HEK293T (cell line): Measurements from ENCODE around the gene BICD1.

Source experiments
- ARNT ChIP-seq: fragments of 450-650 bp; IDR thresholded peaks from 2 replicates; pipeline ENCODE4 v1.6.1; 2017; ENCODE audit warnings: mild to moderate bottlenecking
- BHLHE40 ChIP-seq: fragments of 450-650 bp; IDR thresholded peaks from 2 replicates; pipeline ENCODE4 v1.6.1; 2016; ENCODE audit warnings: mild to moderate bottlenecking, moderate library complexity, borderline replicate concordance
- ELF4 ChIP-seq: fragments of 450-650 bp; IDR thresholded peaks from 2 replicates; pipeline ENCODE4 v1.6.1; 2017; ENCODE audit warnings: antibody characterized with exemption
- FOXA1 ChIP-seq: fragments of 450-650 bp; IDR thresholded peaks from 2 replicates; pipeline ENCODE4 v1.6.1; 2016; ENCODE audit warnings: mild to moderate bottlenecking
- FOXK2 ChIP-seq: fragments of 450-650 bp; IDR thresholded peaks from 2 replicates; pipeline ENCODE4 v1.6.1; 2016; ENCODE audit warnings: mild to moderate bottlenecking
- FOXM1 ChIP-seq: fragments of 450-650 bp; IDR thresholded peaks from 2 replicates; pipeline ENCODE4 v1.6.1; 2017; ENCODE audit warnings: mild to moderate bottlenecking, borderline replicate concordance
- HDGF ChIP-seq: fragments of 450-650 bp; IDR thresholded peaks from 2 replicates; pipeline ENCODE4 v1.6.1; 2017; ENCODE audit warnings: antibody characterized with exemption, borderline replicate concordance
- LEF1 ChIP-seq: fragments of 450-650 bp; IDR thresholded peaks from 2 replicates; pipeline ENCODE4 v1.6.1; 2017; ENCODE audit warnings: mild to moderate bottlenecking, borderline replicate concordance
- NFRKB ChIP-seq: fragments of 450-650 bp; IDR thresholded peaks from 2 replicates; pipeline ENCODE4 v1.6.1; 2016; ENCODE audit warnings: mild to moderate bottlenecking, moderate library complexity
- SP1 ChIP-seq: fragments of 450-650 bp; IDR thresholded peaks from 2 replicates; pipeline ENCODE4 v1.6.1; 2017
- SUZ12 ChIP-seq: fragments of 450-650 bp; IDR thresholded peaks from 2 replicates; pipeline ENCODE4 v1.6.1; 2016; ENCODE audit warnings: mild to moderate bottlenecking
- TARDBP ChIP-seq: fragments of 450-650 bp; IDR thresholded peaks from 2 replicates; pipeline ENCODE4 v1.6.1; 2016
- ZNF384 ChIP-seq: fragments of 450-650 bp; IDR thresholded peaks from 2 replicates; pipeline ENCODE4 v1.6.1; 2016
- TF ChIP-seq, protein P1 (sequence below): fragments of 450-650 bp; IDR thresholded peaks from 2 replicates; pipeline ENCODE4 v1.6.1; 2016

DNA sequence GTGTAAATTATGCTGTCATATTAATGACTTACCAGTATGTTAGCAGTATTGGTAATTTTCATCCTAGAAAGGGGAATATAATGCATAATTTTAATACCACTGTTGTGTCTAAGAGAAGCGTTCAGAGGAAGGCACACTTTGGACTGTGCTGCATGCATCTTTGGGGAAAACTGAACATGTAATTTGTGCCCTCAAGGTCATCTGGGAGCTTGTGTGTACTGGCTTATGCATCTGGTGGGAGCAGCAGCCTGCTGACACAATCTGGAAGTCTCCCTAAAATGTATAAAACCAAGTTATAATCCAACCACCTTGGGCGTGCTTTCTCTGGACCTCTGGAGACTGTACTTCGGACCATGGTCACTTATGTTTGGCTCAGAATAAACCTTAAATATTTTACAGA, 306.8 kb downstream of the BICD1 start:
- no peak for TF ChIP-seq FOXM1
- TF ChIP-seq NFRKB = no peak
- TF ChIP-seq SP1 = no peak
- TF ChIP-seq ARNT = no peak
- TF ChIP-seq FOXK2 = no peak
- TF ChIP-seq SUZ12 = no peak
- TF ChIP-seq, protein P1, sequence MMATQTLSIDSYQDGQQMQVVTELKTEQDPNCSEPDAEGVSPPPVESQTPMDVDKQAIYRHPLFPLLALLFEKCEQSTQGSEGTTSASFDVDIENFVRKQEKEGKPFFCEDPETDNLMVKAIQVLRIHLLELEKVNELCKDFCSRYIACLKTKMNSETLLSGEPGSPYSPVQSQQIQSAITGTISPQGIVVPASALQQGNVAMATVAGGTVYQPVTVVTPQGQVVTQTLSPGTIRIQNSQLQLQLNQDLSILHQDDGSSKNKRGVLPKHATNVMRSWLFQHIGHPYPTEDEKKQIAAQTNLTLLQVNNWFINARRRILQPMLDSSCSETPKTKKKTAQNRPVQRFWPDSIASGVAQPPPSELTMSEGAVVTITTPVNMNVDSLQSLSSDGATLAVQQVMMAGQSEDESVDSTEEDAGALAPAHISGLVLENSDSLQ = no peak
- TF ChIP-seq TARDBP = no peak
- TF ChIP-seq ZNF384 = no peak
- no peak for TF ChIP-seq BHLHE40
- no peak for TF ChIP-seq LEF1
- no peak for TF ChIP-seq HDGF
- TF ChIP-seq ELF4 = no peak
- TF ChIP-seq FOXA1 = no peak
